Measurements from ENCODE around the gene LETM1. TPM values are rescaled to one million over a fixed set of nuclear protein-coding genes. Genes with fewer than 3 reads are reported as not detected.

LETM1 gene
- total and polyA plus RNA-seq, 2 experiments from 2014 or later: 29.4 to 46.0 TPM

DNA sequence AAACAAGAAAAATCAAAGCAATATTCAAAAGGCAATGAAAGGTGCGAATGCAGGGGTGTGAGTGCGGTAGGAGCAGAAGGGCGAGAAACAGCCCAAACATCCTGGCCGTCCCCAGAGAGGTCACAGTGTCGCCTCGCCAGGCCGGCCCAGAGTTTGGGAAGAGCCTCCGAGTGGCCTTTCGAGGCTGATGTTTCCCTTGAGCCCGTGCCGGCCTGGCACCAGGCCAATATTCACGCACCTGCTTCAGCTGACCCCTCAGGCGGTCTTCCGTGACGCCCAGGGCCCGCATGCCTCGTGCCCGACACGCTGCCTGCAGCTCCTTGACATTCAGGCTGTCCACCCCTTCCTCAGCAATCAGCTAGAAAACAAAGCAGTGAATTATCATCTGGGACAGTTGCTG, 30.6 kb downstream of the LETM1 start:
- no peak overlapping the region for H3K4me3 ChIP-seq
- H3K79me2 ChIP-seq: no peaks in the 10 kb centered on the region
- 91% methylated on average over 19 of the region's 19 CpGs for WGBS (ENCODE audit: low lambda C conversion rate, missing lambda C conversion rate)
- TF ChIP-seq EZH2 (IDR thresholded peaks at IDR 0.05; ENCODE audit: borderline replicate concordance): no peak
- TF ChIP-seq CTCF (IDR thresholded peaks at IDR 0.05; ENCODE audit: poor library complexity): no peak
- no peak for TF ChIP-seq EZH2phosphoT487 (IDR thresholded peaks at IDR 0.05; ENCODE audit: low read depth, severe bottlenecking, unreplicated experiment)
- H3K27ac ChIP-seq: no peak overlapping the region
- H3K9me3 ChIP-seq (ENCODE audit: low read depth): no peaks in the 10 kb centered on the region
- no peaks in the 10 kb centered on the region for H3K27me3 ChIP-seq
- no peaks in the 10 kb centered on the region for H4K20me1 ChIP-seq (ENCODE audit: insufficient read depth, poor library complexity, severe bottlenecking)
- H2AFZ ChIP-seq: no peak overlapping the region
- DNase-seq (ENCODE audit: low spot score): no peak
- no peaks in the 10 kb centered on the region for H3K36me3 ChIP-seq (replicated peaks; ENCODE audit: insufficient read depth, low read depth)
- no peaks in the 10 kb centered on the region for H3K4me1 ChIP-seq (ENCODE audit: insufficient read depth)
- no peaks in the 10 kb centered on the region for H3K9me2 ChIP-seq (replicated peaks; ENCODE audit: insufficient read depth)
- H3K4me2 ChIP-seq: no peak overlapping the region

- no peaks in the 10 kb centered on the region for H3K79me2 ChIP-seq
- no peak overlapping the region for H3K4me2 ChIP-seq
- no peaks in the 10 kb centered on the region for H3K36me3 ChIP-seq (replicated peaks; ENCODE audit: insufficient read depth, low read depth)
- DNase-seq (ENCODE audit: low spot score): no peak
- WGBS (ENCODE audit: low lambda C conversion rate, missing lambda C conversion rate): 97% methylated on average over 11 of the region's 11 CpGs
- H3K27me3 ChIP-seq: no peaks in the 10 kb centered on the region
- TF ChIP-seq CTCF (IDR thresholded peaks at IDR 0.05; ENCODE audit: poor library complexity) (no peak), EZH2 (IDR thresholded peaks at IDR 0.05; ENCODE audit: borderline replicate concordance) (no peak), EZH2phosphoT487 (IDR thresholded peaks at IDR 0.05; ENCODE audit: low read depth, severe bottlenecking, unreplicated experiment) (no peak)
- H3K4me3 ChIP-seq: no peak overlapping the region
- no peaks in the 10 kb centered on the region for H3K9me3 ChIP-seq (ENCODE audit: low read depth)
- no peak overlapping the region for H2AFZ ChIP-seq
- no peaks in the 10 kb centered on the region for H4K20me1 ChIP-seq (ENCODE audit: insufficient read depth, poor library complexity, severe bottlenecking)
- no peaks in the 10 kb centered on the region for H3K9me2 ChIP-seq (replicated peaks; ENCODE audit: insufficient read depth)
- H3K4me1 ChIP-seq (ENCODE audit: insufficient read depth): no peaks in the 10 kb centered on the region
- H3K27ac ChIP-seq: no peak overlapping the region
These were observed 31.2 kb downstream of the LETM1 start for GRCh38 chr4:1824746-1825145.

GRCh38 chr4:1823545-1823932, 32.4 kb downstream of the LETM1 start:
- no peaks in the 10 kb centered on the region for H4K20me1 ChIP-seq (ENCODE audit: insufficient read depth, poor library complexity, severe bottlenecking)
- H3K4me3 ChIP-seq: no peak overlapping the region
- H3K27ac ChIP-seq: no peak overlapping the region
- TF ChIP-seq EZH2 (IDR thresholded peaks at IDR 0.05; ENCODE audit: borderline replicate concordance) (no peak), EZH2phosphoT487 (IDR thresholded peaks at IDR 0.05; ENCODE audit: low read depth, severe bottlenecking, unreplicated experiment) (no peak)
- H3K27me3 ChIP-seq: no peaks in the 10 kb centered on the region
- H3K9me3 ChIP-seq (ENCODE audit: low read depth): no peaks in the 10 kb centered on the region
- H3K4me1 ChIP-seq (ENCODE audit: insufficient read depth): no peaks in the 10 kb centered on the region
- no peak overlapping the region for H3K4me2 ChIP-seq
- H3K9me2 ChIP-seq (replicated peaks; ENCODE audit: insufficient read depth): no peaks in the 10 kb centered on the region
- H3K79me2 ChIP-seq: no peaks in the 10 kb centered on the region
- no peak for DNase-seq (ENCODE audit: low spot score)
- 97% methylated on average over 11 of the region's 12 CpGs for WGBS (ENCODE audit: low lambda C conversion rate, missing lambda C conversion rate)
- H3K36me3 ChIP-seq (replicated peaks; ENCODE audit: insufficient read depth, low read depth): no peaks in the 10 kb centered on the region
- no peak overlapping the region for H2AFZ ChIP-seq

- TF ChIP-seq EZH2 (IDR thresholded peaks at IDR 0.05; ENCODE audit: borderline replicate concordance) (no peak), EZH2phosphoT487 (IDR thresholded peaks at IDR 0.05; ENCODE audit: low read depth, severe bottlenecking, unreplicated experiment) (no peak), CTCF (IDR thresholded peaks at IDR 0.05; ENCODE audit: poor library complexity) (no peak)
- no peaks in the 10 kb centered on the region for H3K9me2 ChIP-seq (replicated peaks; ENCODE audit: insufficient read depth)
- H3K79me2 ChIP-seq: no peaks in the 10 kb centered on the region
- H3K4me3 ChIP-seq: no peak overlapping the region
- no peak overlapping the region for H3K4me2 ChIP-seq
- no peaks in the 10 kb centered on the region for H3K9me3 ChIP-seq (ENCODE audit: low read depth)
- H2AFZ ChIP-seq: no peak overlapping the region
- H4K20me1 ChIP-seq (ENCODE audit: insufficient read depth, poor library complexity, severe bottlenecking): no peaks in the 10 kb centered on the region
- no peaks in the 10 kb centered on the region for H3K4me1 ChIP-seq (ENCODE audit: insufficient read depth)
- no peak overlapping the region for H3K27ac ChIP-seq
- H3K27me3 ChIP-seq: no peaks in the 10 kb centered on the region
- DNase-seq (ENCODE audit: low spot score): no peak
- no peaks in the 10 kb centered on the region for H3K36me3 ChIP-seq (replicated peaks; ENCODE audit: insufficient read depth, low read depth)
- 96% methylated on average over 36 of the region's 37 CpGs for WGBS (ENCODE audit: low lambda C conversion rate, missing lambda C conversion rate)
These were observed 33.1 kb downstream of the LETM1 start for GRCh38 chr4:1822568-1823544.
